ENCODE measurements around the gene SPSB4. TPM values are rescaled to one million over a fixed set of nuclear protein-coding genes. Genes with fewer than 3 reads are reported as not detected.
"Not testable (repeated sequence)": the region's sequence is repeated elsewhere in the genome, so short reads cannot be mapped to it uniquely, and the experiment has no call there.

The SPSB4 gene
- polyA plus RNA-seq, 4 donors: 0.27 to 0.56 TPM; not detected in 2

GRCh38 chr3:141116721-141117120 lies 65.6 kb downstream of the SPSB4 start:
- H3K36me3 ChIP-seq (ENCODE audit: control insufficient read depth in 3 of 3, insufficient read depth in 2 of 3, low read depth in 1 of 3, low read length in 3 of 3): no peaks in the 10 kb centered on the region

GRCh38 chr3:141117982-141118381 lies 66.8 kb downstream of the SPSB4 start:
- 60 to 89% (median 89%) methylated on average over 1 of the region's 1 CpG for WGBS, 3 donors
- H3K4me3 ChIP-seq (ENCODE audit: low read depth in 1 of 3, low read length in 3 of 3); DNase-seq; H3K27ac ChIP-seq (ENCODE audit: low read depth in 1 of 3, low read length in 2 of 3); H3K27me3 ChIP-seq (ENCODE audit: control insufficient read depth in 3 of 3, insufficient read depth in 3 of 3, low read length in 3 of 3); H3K9me3 ChIP-seq (ENCODE audit: control insufficient read depth in 2 of 2, insufficient read depth in 1 of 2, low read depth in 1 of 2, low read length in 1 of 2); FAIRE-seq; H3K36me3 ChIP-seq (ENCODE audit: control insufficient read depth in 3 of 3, insufficient read depth in 2 of 3, low read depth in 1 of 3, low read length in 3 of 3); H3K4me1 ChIP-seq (ENCODE audit: control insufficient read depth in 3 of 3, insufficient read depth in 2 of 3, low read depth in 1 of 3, low read length in 2 of 3): not testable (repeated sequence)

More at GRCh38 chr3:141116721-141117120, 65.6 kb downstream of the SPSB4 start:
- no peaks in the 10 kb centered on the region for H3K4me1 ChIP-seq (ENCODE audit: control insufficient read depth in 3 of 3, insufficient read depth in 2 of 3, low read depth in 1 of 3, low read length in 2 of 3)
- H3K9me3 ChIP-seq (ENCODE audit: control insufficient read depth in 2 of 2, insufficient read depth in 1 of 2, low read depth in 1 of 2, low read length in 1 of 2): no peaks in the 10 kb centered on the region
- H3K27me3 ChIP-seq (ENCODE audit: control insufficient read depth in 3 of 3, insufficient read depth in 3 of 3, low read length in 3 of 3): no peaks in the 10 kb centered on the region
- no peak overlapping the region for H3K4me3 ChIP-seq (ENCODE audit: low read depth in 1 of 3, low read length in 3 of 3)
- no peak for FAIRE-seq
- DNase-seq: no peak
- 86 to 100% (median 94%) methylated on average over 1 of the region's 1 CpG for WGBS, 3 donors
- H3K27ac ChIP-seq (ENCODE audit: low read depth in 1 of 3, low read length in 2 of 3): no peak overlapping the region

GRCh38 chr3:141122455-141123030 lies 71.4 kb downstream of the SPSB4 start:
- Histone ChIP-seq H3K9me3 (ENCODE audit: control insufficient read depth in 2 of 2, insufficient read depth in 1 of 2, low read depth in 1 of 2, low read length in 1 of 2) (no peaks in the 10 kb centered on the region), H3K36me3 (ENCODE audit: control insufficient read depth in 3 of 3, insufficient read depth in 2 of 3, low read depth in 1 of 3, low read length in 3 of 3) (peaks cover 0 to 2% (median 0%) of the 10 kb centered on the region in 3 donors), H3K27me3 (ENCODE audit: control insufficient read depth in 3 of 3, insufficient read depth in 3 of 3, low read length in 3 of 3) (peaks cover 0 to 3% (median 0%) of the 10 kb centered on the region in 3 donors), H3K27ac (ENCODE audit: low read depth in 1 of 3, low read length in 2 of 3) (no peak overlapping the region), H3K4me1 (ENCODE audit: control insufficient read depth in 3 of 3, insufficient read depth in 2 of 3, low read depth in 1 of 3, low read length in 2 of 3) (no peaks in the 10 kb centered on the region), H3K4me3 (ENCODE audit: low read depth in 1 of 3, low read length in 3 of 3) (no peak overlapping the region)
- FAIRE-seq (no peak), DNase-seq (no peak)
- 61 to 75% (median 72%) methylated on average over 16 of the region's 16 CpGs for WGBS, 3 donors

GRCh38 chr3:141123677-141124410 lies 72.7 kb downstream of the SPSB4 start:
- H3K9me3 ChIP-seq (ENCODE audit: control insufficient read depth in 2 of 2, insufficient read depth in 1 of 2, low read depth in 1 of 2, low read length in 1 of 2): no peaks in the 10 kb centered on the region
- peaks cover 0 to 3% (median 0%) of the 10 kb centered on the region in 3 donors for H3K27me3 ChIP-seq (ENCODE audit: control insufficient read depth in 3 of 3, insufficient read depth in 3 of 3, low read length in 3 of 3)
- WGBS, 3 donors: 72 to 78% (median 75%) methylated on average over 4 of the region's 4 CpGs
- no peak overlapping the region for H3K27ac ChIP-seq (ENCODE audit: low read depth in 1 of 3, low read length in 2 of 3)
- peaks cover 0 to 2% (median 0%) of the 10 kb centered on the region in 3 donors for H3K36me3 ChIP-seq (ENCODE audit: control insufficient read depth in 3 of 3, insufficient read depth in 2 of 3, low read depth in 1 of 3, low read length in 3 of 3)
- no peak for DNase-seq
- no peak overlapping the region for H3K4me3 ChIP-seq (ENCODE audit: low read depth in 1 of 3, low read length in 3 of 3)
- H3K4me1 ChIP-seq (ENCODE audit: control insufficient read depth in 3 of 3, insufficient read depth in 2 of 3, low read depth in 1 of 3, low read length in 2 of 3): no peaks in the 10 kb centered on the region
- no peak for FAIRE-seq

GRCh38 chr3:141124715-141125114 lies 73.6 kb downstream of the SPSB4 start:
- no peaks in the 10 kb centered on the region for H3K9me3 ChIP-seq (ENCODE audit: control insufficient read depth in 2 of 2, insufficient read depth in 1 of 2, low read depth in 1 of 2, low read length in 1 of 2)
- FAIRE-seq (no peak), DNase-seq (no peak)
- no peaks in the 10 kb centered on the region for H3K4me1 ChIP-seq (ENCODE audit: control insufficient read depth in 3 of 3, insufficient read depth in 2 of 3, low read depth in 1 of 3, low read length in 2 of 3)
- H3K27ac ChIP-seq (ENCODE audit: low read depth in 1 of 3, low read length in 2 of 3): no peak overlapping the region
- H3K4me3 ChIP-seq (ENCODE audit: low read depth in 1 of 3, low read length in 3 of 3): no peak overlapping the region
- peaks cover 0 to 3% (median 0%) of the 10 kb centered on the region in 3 donors for H3K27me3 ChIP-seq (ENCODE audit: control insufficient read depth in 3 of 3, insufficient read depth in 3 of 3, low read length in 3 of 3)
- whole genome bisulfite sequencing, 3 donors: 76 to 91% (median 79%) methylated on average over 5 of the region's 5 CpGs
- H3K36me3 ChIP-seq (ENCODE audit: control insufficient read depth in 3 of 3, insufficient read depth in 2 of 3, low read depth in 1 of 3, low read length in 3 of 3): peaks cover 0 to 2% (median 0%) of the 10 kb centered on the region in 3 donors

- Histone ChIP-seq H3K27me3 (ENCODE audit: control insufficient read depth in 3 of 3, insufficient read depth in 3 of 3, low read length in 3 of 3) (peaks cover 0 to 3% (median 0%) of the 10 kb centered on the region in 3 donors), H3K4me1 (ENCODE audit: control insufficient read depth in 3 of 3, insufficient read depth in 2 of 3, low read depth in 1 of 3, low read length in 2 of 3) (no peaks in the 10 kb centered on the region), H3K27ac (ENCODE audit: low read depth in 1 of 3, low read length in 2 of 3) (no peak overlapping the region), H3K4me3 (ENCODE audit: low read depth in 1 of 3, low read length in 3 of 3) (no peak overlapping the region), H3K36me3 (ENCODE audit: control insufficient read depth in 3 of 3, insufficient read depth in 2 of 3, low read depth in 1 of 3, low read length in 3 of 3) (peaks cover 0 to 2% (median 0%) of the 10 kb centered on the region in 3 donors), H3K9me3 (ENCODE audit: control insufficient read depth in 2 of 2, insufficient read depth in 1 of 2, low read depth in 1 of 2, low read length in 1 of 2) (no peaks in the 10 kb centered on the region)
- DNase-seq (no peak), FAIRE-seq (no peak)
Observed at GRCh38 chr3:141125351-141125750, 74.2 kb downstream of the SPSB4 start.

GRCh38 chr3:141126661-141127343 lies 75.7 kb downstream of the SPSB4 start:
- DNase-seq (no peak), FAIRE-seq (no peak)
- Histone ChIP-seq H3K4me3 (ENCODE audit: low read depth in 1 of 3, low read length in 3 of 3) (no peak overlapping the region), H3K9me3 (ENCODE audit: control insufficient read depth in 2 of 2, insufficient read depth in 1 of 2, low read depth in 1 of 2, low read length in 1 of 2) (no peaks in the 10 kb centered on the region), H3K36me3 (ENCODE audit: control insufficient read depth in 3 of 3, insufficient read depth in 2 of 3, low read depth in 1 of 3, low read length in 3 of 3) (peaks cover 0 to 2% (median 0%) of the 10 kb centered on the region in 3 donors), H3K27me3 (ENCODE audit: control insufficient read depth in 3 of 3, insufficient read depth in 3 of 3, low read length in 3 of 3) (peaks cover 0 to 3% (median 0%) of the 10 kb centered on the region in 3 donors), H3K27ac (ENCODE audit: low read depth in 1 of 3, low read length in 2 of 3) (no peak overlapping the region), H3K4me1 (ENCODE audit: control insufficient read depth in 3 of 3, insufficient read depth in 2 of 3, low read depth in 1 of 3, low read length in 2 of 3) (no peaks in the 10 kb centered on the region)
- whole genome bisulfite sequencing, 3 donors: 81 to 87% (median 81%) methylated on average over 9 of the region's 9 CpGs

- 62 to 81% (median 67%) methylated on average over 9 of the region's 9 CpGs for WGBS, 3 donors
- H3K27me3 ChIP-seq (ENCODE audit: control insufficient read depth in 3 of 3, insufficient read depth in 3 of 3, low read length in 3 of 3): peaks cover 0 to 3% (median 0%) of the 10 kb centered on the region in 3 donors
- no peaks in the 10 kb centered on the region for H3K4me1 ChIP-seq (ENCODE audit: control insufficient read depth in 3 of 3, insufficient read depth in 2 of 3, low read depth in 1 of 3, low read length in 2 of 3)
- H3K27ac ChIP-seq (ENCODE audit: low read depth in 1 of 3, low read length in 2 of 3): no peak overlapping the region
- no peak overlapping the region for H3K4me3 ChIP-seq (ENCODE audit: low read depth in 1 of 3, low read length in 3 of 3)
- H3K9me3 ChIP-seq (ENCODE audit: control insufficient read depth in 2 of 2, insufficient read depth in 1 of 2, low read depth in 1 of 2, low read length in 1 of 2): no peaks in the 10 kb centered on the region
- peaks cover 0 to 2% (median 0%) of the 10 kb centered on the region in 3 donors for H3K36me3 ChIP-seq (ENCODE audit: control insufficient read depth in 3 of 3, insufficient read depth in 2 of 3, low read depth in 1 of 3, low read length in 3 of 3)
- DNase-seq: no peak
- FAIRE-seq: no peak
Observed at GRCh38 chr3:141127344-141128125, 76.4 kb downstream of the SPSB4 start.

Data from small intestine (tissue), 7 donors.